Breast epithelium (tissue), 4 donors: ENCODE results near the gene TYK2. TPM values are rescaled to one million over a fixed set of nuclear protein-coding genes. Genes with fewer than 3 reads are reported as not detected.
"Not testable (repeated sequence)": the region's sequence is repeated elsewhere in the genome, so short reads cannot be mapped to it uniquely, and the experiment has no call there.

ENCODE experiments used
- DNase-seq, 2 donors: peaks; one replicate each; pipeline ENCODE4 v3.0.0-alpha.2; 2019; ENCODE audit warnings: low spot score in 2 of 2
- H3K27ac ChIP-seq, 2 donors: fragments of 200-600 bp; sonication (generic) in 1 of 2; one replicate each; pipeline ENCODE4 v1.5.1; 2016 to 2019; ENCODE audit warnings: mild to moderate bottlenecking in 1 of 2
- H3K27me3 ChIP-seq, 2 donors: fragments of 200-600 bp; sonication (generic) in 1 of 2; one replicate each; pipeline versions ENCODE4 v1.5.1 to v1.6.0; 2017 to 2019; ENCODE audit warnings: control low read depth in 1 of 2, mild to moderate bottlenecking in 1 of 2
- H3K36me3 ChIP-seq: fragments of 200-600 bp; one replicate; pipeline ENCODE4 v1.5.1; 2019
- H3K4me1 ChIP-seq, 2 donors: fragments of 200-600 bp; sonication (generic); one replicate each; pipeline ENCODE4 v1.5.1; 2016 to 2019; ENCODE audit warnings: control low read depth in 1 of 2
- H3K4me3 ChIP-seq, 3 donors: fragments of 200-600 bp; sonication (generic); 1 replicate in 2 of 3; 2 replicates in 1 of 3; pipeline ENCODE4 v1.5.1; 2016 to 2019; ENCODE audit warnings: mild to moderate bottlenecking in 3 of 3, moderate library complexity in 2 of 3
- H3K9me3 ChIP-seq, 2 donors: fragments of 200-600 bp; sonication (generic) in 1 of 2; one replicate each; pipeline ENCODE4 v1.5.1; 2016 to 2019; ENCODE audit warnings: control low read depth in 1 of 2
- CTCF ChIP-seq, 3 donors: fragments of 450-650 bp; IDR thresholded peaks; one replicate each; pipeline ENCODE4 v1.5.1; 2016 to 2017; ENCODE audit warnings: antibody characterized with exemption in 3 of 3, mild to moderate bottlenecking in 3 of 3, moderate library complexity in 3 of 3
- POLR2A ChIP-seq: fragments of 450-650 bp; IDR thresholded peaks from one replicate; pipeline ENCODE4 v1.6.1; 2016; ENCODE audit warnings: antibody characterized with exemption, mild to moderate bottlenecking, moderate library complexity
- POLR2AphosphoS5 ChIP-seq, 3 donors: sonication (generic); formaldehyde crosslinking; IDR thresholded peaks; one replicate each; pipeline ENCODE4 v1.6.1; 2017; ENCODE audit warnings: antibody characterized with exemption in 3 of 3
- intact Hi-C: fragments of 100-400 bp; cut with DNase I; formaldehyde crosslinking; loops from one replicate; pipeline ENCODE4 v1.15.1; 2023; ENCODE audit warnings: low total_unique reads
- total RNA-seq, 3 donors: library from RNA; depleted of rRNA; stranded (reverse); fragments of >200 nt; gene quantifications; one replicate each; pipeline ENCODE4 v1.1.0, GENCODE V29; 2016

TYK2 gene
- total RNA-seq, 3 donors from 2014 or later = 61.6 to 109 (median 104) TPM

GRCh38 chr19:10339977-10340376 is 40.4 kb downstream of the TYK2 start:
- H3K27ac ChIP-seq = no peak overlapping the region
- no peaks in the 10 kb centered on the region for H3K27me3 ChIP-seq
- no peaks in the 10 kb centered on the region for H3K4me1 ChIP-seq
- H3K4me3 ChIP-seq = no peak overlapping the region
- no peak for DNase-seq
- TF ChIP-seq POLR2A (no peak), CTCF (IDR thresholded peaks at IDR 0.05) (no peak), POLR2AphosphoS5 (IDR thresholded peaks at IDR 0.05) (no peak)
- H3K36me3 ChIP-seq = no peaks in the 10 kb centered on the region
- intact Hi-C loops = no loop called here
- no peaks in the 10 kb centered on the region for H3K9me3 ChIP-seq

- no peaks in the 10 kb centered on the region for H3K4me1 ChIP-seq
- H3K27me3 ChIP-seq = no peaks in the 10 kb centered on the region
- no peaks in the 10 kb centered on the region for H3K36me3 ChIP-seq
- intact Hi-C loops = no loop called here
- H3K4me3 ChIP-seq = peak within 1 kb of the TSS in 1 of 3 donors; percentile 11
- no peak for DNase-seq
- TF ChIP-seq POLR2AphosphoS5 (IDR thresholded peaks at IDR 0.05) (no peak), CTCF (IDR thresholded peaks at IDR 0.05) (no peak)
- H3K9me3 ChIP-seq = no peaks in the 10 kb centered on the region
- H3K27ac ChIP-seq = no peak within 1 kb of the TSS
Measured at GRCh38 chr19:10339380-10339960, 40.9 kb downstream of the TYK2 start, which contains the start of gene ICAM3. TSS of gene ICAM3 (minus strand) at chr19:10339624. CDS start at chr19:10339614, 10 bp downstream.

DNA sequence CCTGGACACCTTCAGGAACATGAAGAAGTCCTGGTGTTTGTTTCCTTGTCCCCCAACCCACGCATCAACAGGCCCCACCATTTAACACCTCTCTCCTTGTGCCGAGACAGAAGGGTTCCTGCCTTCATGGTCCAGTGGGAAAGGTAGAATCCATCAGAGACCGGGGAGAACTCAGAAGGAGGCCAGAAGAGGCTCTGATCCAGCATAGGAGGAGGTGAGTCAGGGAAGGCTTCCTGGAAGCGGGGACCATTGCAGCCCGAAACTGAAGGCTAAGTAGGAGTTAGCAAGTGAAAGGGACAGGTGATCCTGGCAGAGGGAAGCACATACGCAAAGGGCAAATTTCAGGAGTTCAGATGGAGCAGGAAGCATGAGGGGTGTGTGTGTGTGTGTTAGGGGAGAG is 41.4 kb downstream of the TYK2 start:
- H3K27me3 ChIP-seq = no peaks in the 10 kb centered on the region
- H3K4me1 ChIP-seq = no peaks in the 10 kb centered on the region
- intact Hi-C loops = no loop called here
- DNase-seq = no peak
- H3K27ac ChIP-seq = no peak overlapping the region
- no peaks in the 10 kb centered on the region for H3K36me3 ChIP-seq
- H3K9me3 ChIP-seq = no peaks in the 10 kb centered on the region
- peak overlapping the region in 1 of 3 donors; percentile 11 for H3K4me3 ChIP-seq
- no peak for TF ChIP-seq POLR2AphosphoS5 (IDR thresholded peaks at IDR 0.05)
- no peak for TF ChIP-seq POLR2A
- TF ChIP-seq CTCF (IDR thresholded peaks at IDR 0.05) = no peak

DNA sequence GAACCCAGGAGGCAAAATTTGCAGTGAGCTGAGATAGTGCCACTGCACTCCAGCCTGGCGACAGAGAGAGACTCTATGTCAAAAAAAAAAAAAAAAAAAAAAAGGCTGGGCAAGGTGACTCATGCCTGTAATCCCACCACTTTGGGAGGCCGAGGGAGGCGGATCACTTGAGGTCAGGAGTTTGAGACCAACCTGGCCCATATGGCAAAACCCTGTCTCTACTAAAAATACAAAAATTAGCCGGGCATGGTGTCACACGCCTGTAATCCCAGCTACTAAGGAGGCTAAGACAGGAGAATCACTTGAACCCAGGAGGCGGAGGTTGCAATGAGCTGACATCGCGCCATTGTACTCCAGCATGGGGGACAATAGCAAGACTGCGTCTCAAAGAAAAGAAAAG is 43.6 kb downstream of the TYK2 start:
- intact Hi-C loops = not testable (repeated sequence)

GRCh38 chr19:10335352-10335985 is 44.9 kb downstream of the TYK2 start:
- Histone ChIP-seq H3K36me3 (no peaks in the 10 kb centered on the region), H3K27ac (peak overlapping the region; percentile 61 to 84), H3K4me1 (peaks cover 5 to 6% of the 10 kb centered on the region in 2 donors), H3K4me3 (peak overlapping the region in 2 of 3 donors; percentile 81 to 89), H3K27me3 (no peaks in the 10 kb centered on the region), H3K9me3 (no peaks in the 10 kb centered on the region)
- TF ChIP-seq CTCF (IDR thresholded peaks at IDR 0.05) = no peak
- no peak for TF ChIP-seq POLR2AphosphoS5 (IDR thresholded peaks at IDR 0.05)
- TF ChIP-seq POLR2A = no peak
- intact Hi-C loops = no loop called here
- DNase-seq = no peak

More for the DNA sequence above, 43.6 kb downstream of the TYK2 start:
- not testable (repeated sequence) for H3K4me1 ChIP-seq, DNase-seq, H3K4me3 ChIP-seq, H3K27me3 ChIP-seq, H3K27ac ChIP-seq, H3K9me3 ChIP-seq, H3K36me3 ChIP-seq
